PC-9 (cell line): Measurements from ENCODE around the gene SNX8. TPM values are rescaled to one million over a fixed set of nuclear protein-coding genes. Genes with fewer than 3 reads are reported as not detected.

ENCODE experiments used
- BruUV-seq: library from RNA; stranded (reverse); fragments of 400-500 nt; replicated peaks from 2 replicates; lab custom pipeline; 2021; lab: Mats Ljungman, UMichigan
- CTCF ChIA-PET: fragments of 300-600 bp; sonication (Branson Sonifier 250); formaldehyde crosslinking; loops from one replicate; lab custom pipeline; 2022; ENCODE audit warnings: antibody characterized with exemption; lab: Charles Lee
- POLR2A ChIA-PET: fragments of 300-600 bp; sonication (Branson Sonifier 250); formaldehyde crosslinking; loops from one replicate; lab custom pipeline; 2022; ENCODE audit warnings: antibody characterized with exemption; ENCODE audit not compliant: unreplicated experiment; lab: Charles Lee
- DNase-seq, 2 experiments: peaks; one replicate each; pipeline versions ENCODE4 v3.0.0 to v3.0.0-alpha.2; 2015 to 2022; ENCODE audit warnings: mixed read lengths in 1 of 2
- H2AFZ ChIP-seq: fragments of 200-600 bp; sonication (generic); 2 replicates; pipeline ENCODE4 v1.8.1; 2017; ENCODE audit warnings: antibody characterized with exemption
- H3F3A ChIP-seq: fragments of 200-600 bp; sonication (generic); 2 replicates; pipeline ENCODE4 v1.8.1; 2017; ENCODE audit warnings: antibody characterized with exemption, mild to moderate bottlenecking, low read depth; ENCODE audit not compliant: insufficient read depth
- H3K27ac ChIP-seq: fragments of 200-600 bp; sonication (generic); 2 replicates; pipeline ENCODE4 v1.6.1; 2016; ENCODE audit warnings: mixed run types
- H3K27me3 ChIP-seq: fragments of 200-600 bp; sonication (generic); 2 replicates; pipeline ENCODE4 v1.6.1; 2016; ENCODE audit warnings: low read depth, mixed run types; ENCODE audit not compliant: insufficient read depth
- H3K36me3 ChIP-seq: fragments of 200-600 bp; sonication (generic); 2 replicates; pipeline ENCODE4 v1.6.1; 2016; ENCODE audit warnings: low read depth, mixed run types
- H3K4me1 ChIP-seq: fragments of 200-600 bp; sonication (generic); replicated peaks from 2 replicates; pipeline ENCODE4 v1.6.1; 2016; ENCODE audit warnings: mixed run types; ENCODE audit not compliant: insufficient read depth
- H3K4me2 ChIP-seq: fragments of 200-600 bp; sonication (generic); 2 replicates; pipeline ENCODE4 v1.6.1; 2017; ENCODE audit warnings: mixed run types
- H3K4me3 ChIP-seq: fragments of 200-600 bp; sonication (generic); 2 replicates; pipeline ENCODE4 v1.6.1; 2016; ENCODE audit warnings: mixed run types
- H3K79me2 ChIP-seq: fragments of 200-600 bp; sonication (generic); 2 replicates; pipeline ENCODE4 v1.6.1; 2017; ENCODE audit warnings: low read depth, mixed run types
- H3K9me2 ChIP-seq: fragments of 200-600 bp; sonication (generic); 2 replicates; pipeline ENCODE4 v1.8.1; 2017; ENCODE audit warnings: mild to moderate bottlenecking; ENCODE audit not compliant: insufficient read depth
- H3K9me3 ChIP-seq: fragments of 200-600 bp; sonication (generic); 2 replicates; pipeline ENCODE4 v1.8.1; 2016; ENCODE audit warnings: low read depth; ENCODE audit not compliant: insufficient read depth
- H4K20me1 ChIP-seq: fragments of 200-600 bp; sonication (generic); 2 replicates; pipeline ENCODE4 v1.8.1; 2017; ENCODE audit not compliant: insufficient read depth
- CTCF ChIP-seq: fragments of 200-600 bp; sonication (generic); conservative IDR thresholded peaks from 2 replicates; pipeline ENCODE4 v1.6.1; 2017; ENCODE audit warnings: mixed run types, antibody characterized with exemption, mild to moderate bottlenecking, moderate library complexity
- EZH2 ChIP-seq: fragments of 200-600 bp; sonication (generic); IDR thresholded peaks from 2 replicates; pipeline ENCODE4 v1.8.0; 2017; ENCODE audit warnings: antibody characterized with exemption, low read depth
- intact Hi-C: fragments of 100-400 bp; cut with micrococcal nuclease; formaldehyde crosslinking; loops from one replicate; pipeline ENCODE4 v1.10.0; 2022; ENCODE audit not compliant: unreplicated experiment
- total RNA-seq: library from RNA; stranded (reverse); gene quantifications from 2 replicates; pipeline ENCODE4 v1.2.3, GENCODE V29; 2021

SNX8 gene
- total RNA-seq, 1 experiment from 2014 or later, result 102 TPM

GRCh38 chr7:2256306-2257045, 57.8 kb downstream of the SNX8 start:
- Histone ChIP-seq H3K4me1 (peaks cover 61% of the 10 kb centered on the region), H2AFZ (no peak overlapping the region), H3K27ac (peak overlapping the region; percentile 61), H3K9me3 (no peaks in the 10 kb centered on the region), H3K9me2 (no peaks in the 10 kb centered on the region), H3K27me3 (no peaks in the 10 kb centered on the region), H3K79me2 (0 out of 2 replicates have a peak, but pooled peaks cover 3% of the 10 kb centered on the region), H3K36me3 (no peaks in the 10 kb centered on the region), H3K4me2 (peak overlapping the region; percentile 54), H3K4me3 (no peak overlapping the region), H4K20me1 (no peaks in the 10 kb centered on the region), H3F3A (peaks cover 44% of the 10 kb centered on the region)
- ChIA-PET CTCF (interaction anchor here (1.0 kb wide), 1 partner anchor 14 kb away, joined by 4 read pairs; the partner anchor contains the start of genes MRM2 and NUDT1), POLR2A (no interaction called here)
- DNase-seq, result no peak
- intact Hi-C loops, result no loop called here
- TF ChIP-seq CTCF (no peak), EZH2 (no peak)
- no TSS peak for BruUV-seq

DNA sequence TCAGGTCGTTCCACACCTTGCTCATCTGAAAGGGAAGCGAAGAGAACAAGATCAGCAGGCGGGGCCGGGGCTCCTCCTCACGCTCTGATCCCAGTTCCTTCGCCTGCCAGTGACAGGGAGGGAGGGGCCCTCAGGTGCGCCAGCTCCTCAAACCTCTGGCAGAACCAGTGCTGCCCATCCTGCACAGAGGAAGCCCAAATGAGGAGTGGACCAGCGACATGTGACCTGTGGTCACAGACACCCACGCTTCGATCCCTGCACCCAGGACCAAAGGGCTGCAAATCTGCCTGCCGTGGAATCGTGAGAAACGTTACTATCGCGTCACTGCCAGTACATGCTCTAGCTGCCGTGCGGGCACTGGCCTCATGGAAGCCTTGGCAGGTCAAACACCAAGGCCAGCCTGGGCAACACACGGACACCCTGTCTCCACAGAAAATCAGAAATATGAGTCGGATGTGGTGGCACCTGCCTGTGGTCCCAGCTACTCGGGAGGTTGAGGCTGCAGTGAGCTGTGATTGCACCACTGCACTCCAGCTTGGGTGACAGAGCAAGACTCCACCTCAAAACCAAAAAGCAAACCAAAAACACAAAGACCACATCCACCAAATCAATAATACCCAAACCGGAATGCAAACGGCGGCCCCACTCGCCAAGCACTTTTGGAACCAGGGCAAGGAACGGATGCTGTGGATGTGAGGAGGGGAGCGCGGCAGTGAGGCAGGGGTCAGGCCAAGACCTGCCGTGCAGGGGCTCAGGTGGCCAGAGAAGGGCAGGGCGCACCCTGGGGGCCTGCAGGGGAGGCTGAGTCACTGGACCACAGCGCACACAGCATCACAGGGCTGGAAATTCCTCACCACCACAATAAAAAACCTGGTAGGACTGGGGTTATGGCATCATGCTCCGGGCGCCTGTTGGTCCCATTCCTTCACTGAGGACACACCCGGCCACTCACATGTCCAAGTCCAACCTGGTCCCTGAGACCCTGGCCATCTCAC, 58.8 kb downstream of the SNX8 start:
- ChIA-PET POLR2A (interaction anchor here (0.5 kb wide), 1 partner anchor 11 kb away, joined by 4 read pairs; no protein-coding TSS in a partner anchor), CTCF (interaction anchor here (0.7 to 1.0 kb wide), 2 partner anchors 13 to 98 kb away, joined by 3 to 4 read pairs; partner anchors contain the start of genes MRM2 and NUDT1)
- peak overlapping the region; percentile 54 for H3K4me2 ChIP-seq
- H3F3A ChIP-seq, result peaks cover 35% of the 10 kb centered on the region
- H3K27ac ChIP-seq, result peak overlapping the region; percentile 61
- H3K9me3 ChIP-seq, result no peaks in the 10 kb centered on the region
- H3K36me3 ChIP-seq, result no peaks in the 10 kb centered on the region
- BruUV-seq, result no TSS peak
- intact Hi-C loops, result no loop called here
- TF ChIP-seq EZH2, result no peak
- TF ChIP-seq CTCF, result no peak; the same call in 1 of the 2 replicates
- peaks cover 51% of the 10 kb centered on the region for H3K4me1 ChIP-seq
- H3K9me2 ChIP-seq, result no peaks in the 10 kb centered on the region
- 0 out of 2 replicates have a peak, but pooled peaks cover 3% of the 10 kb centered on the region for H3K79me2 ChIP-seq
- DNase-seq, result peak; percentile 91 to 96
- no peaks in the 10 kb centered on the region for H3K27me3 ChIP-seq
- H2AFZ ChIP-seq, result no peak overlapping the region
- H3K4me3 ChIP-seq, result 0 out of 2 replicates have a peak overlapping the region, but pooled peaks have one; percentile 2
- H4K20me1 ChIP-seq, result no peaks in the 10 kb centered on the region
